GM12892 (cell line): ENCODE measurements around the gene IL5.
A peak's percentile ranks its signal among the peaks of the same experiment; 100 is the strongest.

Experiments used
- DNase-seq: peaks from one replicate; pipeline ENCODE4 v3.0.0; 2011; ENCODE audit not compliant: insufficient read length
- FAIRE-seq: peaks from 2 replicates; lab custom pipeline; 2011; peaks lifted over from hg19 to GRCh38; lab: Jason Lieb, UNC
- POLR2A ChIP-seq: IDR thresholded peaks from 2 replicates; pipeline ENCODE4 v1.6.1; 2011; ENCODE audit warnings: low read depth, low read length, control low read depth
- POLR2AphosphoS5 ChIP-seq: IDR thresholded peaks from 2 replicates; pipeline ENCODE4 v1.6.1; 2011; ENCODE audit warnings: low read depth, low read length, control low read depth
- TAF1 ChIP-seq: IDR thresholded peaks from 2 replicates; pipeline ENCODE4 v1.6.1; 2011; ENCODE audit warnings: low read depth, mild to moderate bottlenecking, control low read depth, low read length, borderline replicate concordance

The IL5 gene

GRCh38 chr5:132495667-132496190, 47.6 kb downstream of the IL5 start:
- peak; percentile 63 for DNase-seq
- TF ChIP-seq TAF1 (no peak), POLR2A (peak; percentile 48; the same call in 1 of the 2 replicates), POLR2AphosphoS5 (no peak)
- FAIRE-seq, result peak; percentile 67

- FAIRE-seq (no peak), DNase-seq (no peak)
- no peak for TF ChIP-seq TAF1
- no peak for TF ChIP-seq POLR2A
- no peak for TF ChIP-seq POLR2AphosphoS5
These were observed 49.5 kb downstream of the IL5 start for GRCh38 chr5:132493821-132494220.

- FAIRE-seq (no peak), DNase-seq (no peak)
- TF ChIP-seq POLR2AphosphoS5 (no peak), TAF1 (no peak), POLR2A (no peak)
These were observed 50.1 kb downstream of the IL5 start for GRCh38 chr5:132493241-132493640.

DNA sequence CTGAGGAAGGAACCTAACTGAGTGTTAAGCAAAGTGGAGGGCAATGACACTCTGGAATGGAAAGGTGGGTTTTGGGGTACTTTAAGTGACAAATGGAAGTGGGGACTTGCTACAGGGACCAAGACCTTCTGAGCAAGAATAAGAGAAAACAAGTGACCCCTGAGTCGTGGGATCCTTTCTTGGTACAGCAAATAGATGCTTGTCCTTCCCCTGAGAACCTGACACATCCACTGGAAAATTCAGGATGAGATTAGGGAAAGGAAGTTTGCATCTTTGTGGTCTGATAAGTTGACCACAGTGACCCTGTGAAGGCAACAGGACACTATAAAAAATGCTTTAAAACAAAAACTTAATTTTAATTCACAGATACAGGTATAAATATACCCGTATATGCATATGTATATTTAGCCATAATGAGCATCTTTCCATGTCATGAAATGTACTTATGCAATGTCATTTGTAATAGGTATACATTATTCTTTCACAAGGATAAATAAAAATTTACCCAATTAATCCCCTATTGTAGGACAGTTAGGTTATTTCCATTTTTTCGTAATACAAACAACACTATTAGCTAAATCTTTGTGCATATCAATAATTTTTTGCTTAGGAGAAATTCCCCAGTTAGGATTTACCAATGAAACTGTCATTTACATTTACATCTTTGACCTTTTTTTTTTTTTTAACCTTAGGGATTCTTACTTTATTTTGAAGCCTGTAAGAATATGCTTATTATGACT, 50.8 kb downstream of the IL5 start:
- no peak for FAIRE-seq
- TF ChIP-seq POLR2AphosphoS5, result no peak
- TF ChIP-seq TAF1, result no peak
- TF ChIP-seq POLR2A, result no peak
- no peak for DNase-seq
